Colonic mucosa (tissue), 4 donors: ENCODE data around the gene GPN3. TPM values are rescaled to one million over a fixed set of nuclear protein-coding genes. Genes with fewer than 3 reads are reported as not detected.
"Not testable (repeated sequence)": the region's sequence is repeated elsewhere in the genome, so short reads cannot be mapped to it uniquely, and the experiment has no call there.

ENCODE experiments used
- DNase-seq: peaks from one replicate; pipeline ENCODE4 v3.0.0-alpha.2; 2020
- H3K27ac ChIP-seq: fragments of 200-600 bp; one replicate; pipeline ENCODE4 v1.8.0; 2021
- H3K27me3 ChIP-seq: fragments of 200-600 bp; one replicate; pipeline ENCODE4 v1.8.0; 2021
- H3K36me3 ChIP-seq: fragments of 200-600 bp; one replicate; pipeline ENCODE4 v1.8.0; 2021
- H3K4me1 ChIP-seq: fragments of 200-600 bp; one replicate; pipeline ENCODE4 v1.8.0; 2021; ENCODE audit warnings: mild to moderate bottlenecking
- H3K4me3 ChIP-seq: fragments of 200-600 bp; one replicate; pipeline ENCODE4 v1.8.0; 2021
- H3K9ac ChIP-seq, 2 donors: one replicate each; pipeline ENCODE4 v1.7.0; 2013; ENCODE audit warnings: control low read depth in 2 of 2, low read depth in 2 of 2, low read length in 2 of 2
- H3K9me3 ChIP-seq: fragments of 200-600 bp; one replicate; pipeline ENCODE4 v1.8.0; 2021
- CTCF ChIP-seq: fragments of 200-600 bp; IDR thresholded peaks from one replicate; pipeline ENCODE4 v1.8.0; 2022; ENCODE audit warnings: antibody characterized with exemption, mild to moderate bottlenecking
- intact Hi-C: fragments of 100-400 bp; cut with DNase I; formaldehyde crosslinking; loops from one replicate; pipeline ENCODE4 v1.14.1; 2022
- total RNA-seq, 2 donors: library from RNA; stranded (reverse); fragmentation: NEBNext Ultra II Directional in 1 of 2; extraction: Animal tissue kit (Norgen Biotek cat#: 25700) in 1 of 2; gene quantifications; one replicate each; pipeline ENCODE4 v1.2.1, GENCODE V29; 2021
- donor health status: healthy.
- donor health status: DM: no; HTN: no; CAD: no.
- donor health status: DM: no; HTN: no; CAD: no.

GPN3 gene
- total RNA-seq, 2 donors from 2014 or later: 10.9 to 21.8 TPM

GRCh38 chr12:110436231-110436630 is 31.8 kb downstream of the GPN3 start:
- H3K4me3 ChIP-seq: no peak overlapping the region
- no peak for TF ChIP-seq CTCF
- peaks cover 14% of the 10 kb centered on the region for H3K36me3 ChIP-seq
- no peaks in the 10 kb centered on the region for H3K9me3 ChIP-seq
- no peak overlapping the region for H3K9ac ChIP-seq
- DNase-seq: no peak
- H3K27me3 ChIP-seq: no peaks in the 10 kb centered on the region
- no peaks in the 10 kb centered on the region for H3K4me1 ChIP-seq
- intact Hi-C loops: no loop called here
- no peak overlapping the region for H3K27ac ChIP-seq

GRCh38 chr12:110431957-110432587 is 36.0 kb downstream of the GPN3 start:
- TF ChIP-seq CTCF: no peak
- no peak for DNase-seq
- no peaks in the 10 kb centered on the region for H3K27me3 ChIP-seq
- no peaks in the 10 kb centered on the region for H3K36me3 ChIP-seq
- H3K4me3 ChIP-seq: peak overlapping the region; percentile 36
- no peak overlapping the region for H3K9ac ChIP-seq
- peak overlapping the region; percentile 12 for H3K27ac ChIP-seq
- H3K4me1 ChIP-seq: peaks cover 3% of the 10 kb centered on the region
- intact Hi-C loops: loop anchor here (2.0 kb wide), 1 partner anchor 331 kb away; no protein-coding TSS in a partner anchor
- no peaks in the 10 kb centered on the region for H3K9me3 ChIP-seq

GRCh38 chr12:110429676-110430075 is 38.4 kb downstream of the GPN3 start:
- H3K4me3 ChIP-seq, H3K9me3 ChIP-seq, H3K9ac ChIP-seq, H3K27me3 ChIP-seq, H3K27ac ChIP-seq, H3K36me3 ChIP-seq, H3K4me1 ChIP-seq, DNase-seq: not testable (repeated sequence)
- intact Hi-C loops: loop anchor here (2.0 kb wide), 1 partner anchor 329 kb away; no protein-coding TSS in a partner anchor

GRCh38 chr12:110426406-110426805 is 41.7 kb downstream of the GPN3 start:
- intact Hi-C loops: no loop called here
- TF ChIP-seq CTCF: no peak
- H3K4me1 ChIP-seq: peaks cover 3% of the 10 kb centered on the region
- no peak overlapping the region for H3K4me3 ChIP-seq
- DNase-seq: no peak
- H3K9me3 ChIP-seq: no peaks in the 10 kb centered on the region
- H3K27ac ChIP-seq: no peak overlapping the region
- no peaks in the 10 kb centered on the region for H3K36me3 ChIP-seq
- no peak overlapping the region for H3K9ac ChIP-seq
- H3K27me3 ChIP-seq: no peaks in the 10 kb centered on the region

GRCh38 chr12:110424237-110424636 is 43.8 kb downstream of the GPN3 start:
- Histone ChIP-seq H3K9ac (no peak overlapping the region), H3K27me3 (no peaks in the 10 kb centered on the region), H3K27ac (no peak overlapping the region), H3K4me3 (no peak overlapping the region), H3K36me3 (no peaks in the 10 kb centered on the region), H3K9me3 (no peaks in the 10 kb centered on the region), H3K4me1 (no peaks in the 10 kb centered on the region)
- TF ChIP-seq CTCF: no peak
- intact Hi-C loops: no loop called here
- DNase-seq: no peak

- Histone ChIP-seq H3K4me3 (no peak overlapping the region), H3K4me1 (no peaks in the 10 kb centered on the region), H3K27ac (no peak overlapping the region), H3K27me3 (no peaks in the 10 kb centered on the region), H3K9ac (no peak overlapping the region), H3K9me3 (no peaks in the 10 kb centered on the region), H3K36me3 (no peaks in the 10 kb centered on the region)
- intact Hi-C loops: no loop called here
- DNase-seq: no peak
- no peak for TF ChIP-seq CTCF
Measured at GRCh38 chr12:110421701-110422100, 46.4 kb downstream of the GPN3 start.
